IMR-90 (cell line): ENCODE measurements around the gene RELN. TPM values are rescaled to one million over a fixed set of nuclear protein-coding genes. Genes with fewer than 3 reads are reported as not detected.

Source experiments
- ATAC-seq: fragments of 200-7000 bp; cut with Tn5 transposase; 2 replicates; pipeline ENCODE4 v1.9.1; 2020; ENCODE audit warnings: low read depth, mild to moderate bottlenecking, moderate library complexity
- BruUV-seq: library from RNA; stranded (reverse); fragments of 400-500 nt; replicated peaks from 2 replicates; lab custom pipeline; 2021; lab: Mats Ljungman, UMichigan
- CTCF ChIA-PET: fragments of 300-600 bp; formaldehyde crosslinking; extraction: SDS; loops from one replicate; lab custom pipeline; 2021; ENCODE audit warnings: antibody characterized with exemption; lab: Yijun Ruan, JAX
- POLR2A ChIA-PET: fragments of 300-600 bp; sonication (Branson Sonifier 250); formaldehyde crosslinking; loops from one replicate; lab custom pipeline; 2022; ENCODE audit warnings: antibody characterized with exemption; ENCODE audit not compliant: unreplicated experiment; lab: Charles Lee
- DNase-seq: peaks from one replicate; pipeline ENCODE4 v3.0.0; 2013
- H2AFZ ChIP-seq: replicated peaks from 2 replicates; pipeline ENCODE3; 2013; ENCODE audit warnings: low read length, mild to moderate bottlenecking; ENCODE audit not compliant: poor library complexity
- H2AK5ac ChIP-seq: 2 replicates; pipeline ENCODE4 v1.6.1; 2013; ENCODE audit warnings: low read depth, low read length, inconsistent platforms
- H2AK9ac ChIP-seq: replicated peaks from 2 replicates; pipeline ENCODE3; 2013; ENCODE audit warnings: mild to moderate bottlenecking, low read depth, low read length, moderate library complexity; ENCODE audit not compliant: poor library complexity
- H2BK120ac ChIP-seq: 2 replicates; pipeline ENCODE4 v1.6.1; 2013; ENCODE audit warnings: low read depth, low read length, inconsistent platforms
- H2BK15ac ChIP-seq: 3 replicates; pipeline ENCODE4 v1.6.1; 2013; ENCODE audit warnings: low read depth, low read length, inconsistent platforms
- H2BK20ac ChIP-seq: 2 replicates; pipeline ENCODE4 v1.6.1; 2013; ENCODE audit warnings: low read depth, mild to moderate bottlenecking, inconsistent platforms, low read length, moderate library complexity
- H2BK5ac ChIP-seq: 2 replicates; pipeline ENCODE4 v1.6.1; 2013; ENCODE audit warnings: mild to moderate bottlenecking, low read depth, low read length, inconsistent platforms; ENCODE audit not compliant: poor library complexity, severe bottlenecking
- H3K14ac ChIP-seq: replicated peaks from 2 replicates; pipeline ENCODE4 v1.6.1; 2013; ENCODE audit warnings: low read depth, low read length, inconsistent platforms
- H3K18ac ChIP-seq: 2 replicates; pipeline ENCODE4 v1.6.1; 2013; ENCODE audit warnings: low read depth, low read length, control low read depth
- H3K23ac ChIP-seq: 2 replicates; pipeline ENCODE4 v1.6.1; 2013; ENCODE audit warnings: low read depth, low read length, inconsistent platforms
- H3K27ac ChIP-seq: 2 replicates; pipeline ENCODE4 v1.5.1; 2013; ENCODE audit warnings: mild to moderate bottlenecking, control low read depth, low read length; ENCODE audit not compliant: insufficient read depth
- H3K27me3 ChIP-seq: 2 replicates; pipeline ENCODE4 v1.6.1; 2013; ENCODE audit warnings: low read length; ENCODE audit not compliant: control insufficient read depth, insufficient read depth
- H3K36me3 ChIP-seq: 2 replicates; pipeline ENCODE4 v1.6.1; 2013; ENCODE audit warnings: low read length, mixed read lengths; ENCODE audit not compliant: control insufficient read depth, insufficient read depth
- H3K4ac ChIP-seq: 2 replicates; pipeline ENCODE4 v1.6.1; 2013; ENCODE audit warnings: low read depth, low read length, inconsistent platforms
- H3K4me1 ChIP-seq: 2 replicates; pipeline ENCODE4 v1.6.1; 2013; ENCODE audit warnings: low read length, mixed read lengths; ENCODE audit not compliant: control insufficient read depth, insufficient read depth
- H3K4me2 ChIP-seq: 2 replicates; pipeline ENCODE4 v1.6.1; 2013; ENCODE audit warnings: low read depth, mild to moderate bottlenecking, control low read depth, low read length, moderate library complexity
- H3K4me3 ChIP-seq: 2 replicates; pipeline ENCODE4 v1.5.1; 2013; ENCODE audit warnings: low read depth, mild to moderate bottlenecking, control low read depth, low read length, moderate library complexity; ENCODE audit not compliant: insufficient read depth
- H3K56ac ChIP-seq: 2 replicates; pipeline ENCODE4 v1.6.1; 2013; ENCODE audit warnings: low read length, inconsistent platforms; ENCODE audit not compliant: insufficient read depth; ENCODE audit errors: extremely low read depth
- H3K79me1 ChIP-seq, 2 experiments: 2 replicates each; pipeline ENCODE4 v1.6.1; 2013; ENCODE audit warnings: low read length in 2 of 2, inconsistent platforms in 1 of 2, low read depth in 1 of 2
- H3K9ac ChIP-seq: 2 replicates; pipeline ENCODE4 v1.6.1; 2013; ENCODE audit warnings: low read depth, low read length, control low read depth
- H3K9me1 ChIP-seq: 2 replicates; pipeline ENCODE4 v1.6.1; 2013; ENCODE audit warnings: low read length, inconsistent platforms; ENCODE audit not compliant: insufficient read depth
- H3K9me3 ChIP-seq: 2 replicates; pipeline ENCODE4 v1.6.1; 2013; ENCODE audit warnings: low read length; ENCODE audit not compliant: control insufficient read depth, insufficient read depth
- H4K20me1 ChIP-seq: 2 replicates; pipeline ENCODE4 v1.6.1; 2013; ENCODE audit warnings: low read length, inconsistent platforms; ENCODE audit not compliant: insufficient read depth
- H4K5ac ChIP-seq: 2 replicates; pipeline ENCODE4 v1.6.1; 2013; ENCODE audit warnings: mild to moderate bottlenecking, low read depth, low read length, control low read depth
- H4K8ac ChIP-seq, 2 experiments: 2 replicates each; pipeline ENCODE4 v1.6.1; 2013; ENCODE audit warnings: low read depth in 2 of 2, low read length in 2 of 2, control low read depth in 1 of 2, inconsistent platforms in 1 of 2
- H4K91ac ChIP-seq: 2 replicates; pipeline ENCODE4 v1.6.1; 2013; ENCODE audit warnings: low read depth, low read length, inconsistent platforms; ENCODE audit not compliant: insufficient read depth
- BHLHE40 ChIP-seq: fragments of 150-350 bp; IDR thresholded peaks from 2 replicates; pipeline ENCODE4 v1.6.1; 2016; ENCODE audit warnings: mild to moderate bottlenecking, low read depth, low read length
- CHD1 ChIP-seq: IDR thresholded peaks from 2 replicates; pipeline ENCODE4 v1.6.1; 2012; ENCODE audit warnings: low read depth, low read length, improper control_type of control experiment
- FOS ChIP-seq: fragments of 150-350 bp; IDR thresholded peaks from 2 replicates; pipeline ENCODE4 v1.6.1; 2016; ENCODE audit warnings: low read depth, low read length
- MAZ ChIP-seq: IDR thresholded peaks from 2 replicates; pipeline ENCODE4 v1.6.1; 2012; ENCODE audit warnings: low read depth, mild to moderate bottlenecking, low read length, improper control_type of control experiment, moderate library complexity, borderline replicate concordance
- MXI1 ChIP-seq: IDR thresholded peaks from 2 replicates; pipeline ENCODE4 v1.6.1; 2012; ENCODE audit warnings: low read depth, mild to moderate bottlenecking, low read length, moderate library complexity, borderline replicate concordance
- NFE2L2 ChIP-seq: fragments of 150-350 bp; IDR thresholded peaks from 2 replicates; pipeline ENCODE4 v1.6.1; 2016; ENCODE audit warnings: low read depth, mild to moderate bottlenecking, low read length
- POLR2A ChIP-seq: IDR thresholded peaks from 2 replicates; pipeline ENCODE4 v1.6.1; 2012; ENCODE audit warnings: mild to moderate bottlenecking, low read depth, low read length
- RAD21 ChIP-seq: IDR thresholded peaks from 2 replicates; pipeline ENCODE4 v1.6.1; 2012; ENCODE audit warnings: low read length, improper control_type of control experiment
- RCOR1 ChIP-seq: IDR thresholded peaks from 2 replicates; pipeline ENCODE4 v1.6.1; 2012; ENCODE audit warnings: mild to moderate bottlenecking, low read length, improper control_type of control experiment; ENCODE audit not compliant: insufficient replicate concordance
- RFX5 ChIP-seq: IDR thresholded peaks from 2 replicates; pipeline ENCODE4 v1.8.0; 2012; ENCODE audit warnings: low read depth, mild to moderate bottlenecking, low read length, moderate library complexity
- SMC3 ChIP-seq: fragments of 150-350 bp; IDR thresholded peaks from 2 replicates; pipeline ENCODE4 v1.6.1; 2016; ENCODE audit warnings: low read depth, mild to moderate bottlenecking, antibody characterized with exemption, low read length, moderate library complexity
- USF2 ChIP-seq: fragments of 150-350 bp; IDR thresholded peaks from 2 replicates; pipeline ENCODE4 v1.6.1; 2017; ENCODE audit warnings: mild to moderate bottlenecking, antibody characterized with exemption, low read length, low read depth
- WGBS, 2 experiments: methylation state at CpG; one replicate each; pipeline versions ENCODE4 v1.1.5 to v1.1.7; 2013; ENCODE audit warnings: missing lambda C conversion rate in 2 of 2; ENCODE audit not compliant: insufficient read length in 1 of 2; ENCODE audit errors: extremely low coverage in 2 of 2; 5-methylcytosine and 5-hydroxymethylcytosine counted together
- dilution Hi-C: fragments of 300-500 bp; cut with HindIII; formaldehyde crosslinking; loops from one replicate; pipeline ENCODE4 v1.14.3; 2018; ENCODE audit warnings: low sequenced_read_pairs; ENCODE audit not compliant: unreplicated experiment
- in situ Hi-C: fragments of 300-500 bp; cut with MboI; formaldehyde crosslinking; loops from 3 replicates; pipeline ENCODE4 v1.14.3; 2019; ENCODE audit warnings: low sequenced_read_pairs, inconsistent platforms, mixed read lengths
- intact Hi-C: fragments of 100-400 bp; cut with micrococcal nuclease; formaldehyde crosslinking; loops from 2 replicates; pipeline ENCODE4 v1.10.0; 2022
- polyA plus RNA-seq, 3 experiments: library from polyadenylated mRNA; depleted of rRNA; stranded (reverse); fragments of >200 nt; gene quantifications; 2 replicates each; pipeline ENCODE4 v1.2.3, GENCODE V29; 2012; ENCODE audit warnings: low replicate concordance in 1 of 3
- total RNA-seq: library from RNA; depleted of rRNA; stranded (reverse); fragments of >200 nt; gene quantifications from 2 replicates; pipeline ENCODE4 v1.2.3, GENCODE V29; 2012

Gene RELN
- total and polyA plus RNA-seq, 2 of the 4 experiments (the other 2 are of a cell fraction), result 14.7 to 23.7 TPM

GRCh38 chr7:103951311-103951710, 38.1 kb downstream of the RELN start:
- Histone ChIP-seq H3K56ac (no peak overlapping the region), H4K5ac (no peak overlapping the region), H3K4me3 (no peak overlapping the region), H3K9me1 (no peaks in the 10 kb centered on the region), H3K9ac (no peak overlapping the region), H4K91ac (no peak overlapping the region), H2AK5ac (no peak overlapping the region), H3K4me1 (no peaks in the 10 kb centered on the region), H4K8ac (no peak overlapping the region), H3K18ac (no peak overlapping the region), H2BK5ac (no peak overlapping the region), H3K27ac (no peak overlapping the region), H3K23ac (no peak overlapping the region), H4K20me1 (no peaks in the 10 kb centered on the region), H2BK20ac (no peak overlapping the region), H2AFZ (no peak overlapping the region), H3K27me3 (no peaks in the 10 kb centered on the region), H3K4me2 (no peak overlapping the region), H3K9me3 (no peaks in the 10 kb centered on the region), H3K79me1 (no peaks in the 10 kb centered on the region), H3K4ac (no peak overlapping the region), H2BK120ac (no peak overlapping the region), H2BK15ac (no peak overlapping the region), H3K36me3 (no peaks in the 10 kb centered on the region), H2AK9ac (no peak overlapping the region), H3K14ac (no peak overlapping the region)
- ATAC-seq (no peak), DNase-seq (no peak)
- dilution Hi-C loops, result no loop called here
- ChIA-PET CTCF (no interaction called here), POLR2A (no interaction called here)
- in situ Hi-C loops, result no loop called here
- no peak for TF ChIP-seq FOS
- no peak for TF ChIP-seq SMC3
- TF ChIP-seq NFE2L2, result no peak
- TF ChIP-seq RFX5, result no peak
- TF ChIP-seq RCOR1, result no peak
- no peak for TF ChIP-seq MAZ
- TF ChIP-seq CHD1, result no peak
- no peak for TF ChIP-seq BHLHE40
- no peak for TF ChIP-seq MXI1
- TF ChIP-seq RAD21, result no peak
- TF ChIP-seq POLR2A, result no peak
- no peak for TF ChIP-seq USF2
- no TSS peak for BruUV-seq
- no CpG with 5 or more reads among the region's 2 CpGs for WGBS, 2 experiments
- intact Hi-C loops, result no loop called here
